Naive thymus-derived CD4-positive, alpha-beta T cell (primary cell): ENCODE measurements around the gene RAET1G. TPM values are rescaled to one million over a fixed set of nuclear protein-coding genes. Genes with fewer than 3 reads are reported as not detected.
"Not testable (repeated sequence)": the region's sequence is repeated elsewhere in the genome, so short reads cannot be mapped to it uniquely, and the experiment has no call there.

ENCODE experiments used
- ATAC-seq: fragments of 150-1000 bp; cut with Tn5 transposase; 2 replicates; pipeline ENCODE4 v1.10.0; 2021; ENCODE audit warnings: mild to moderate bottlenecking, moderate library complexity
- CTCF ChIA-PET: fragments of 350-600 bp; sonication (Branson Sonifier 250); formaldehyde crosslinking; loops from one replicate; lab custom pipeline; 2021; ENCODE audit warnings: antibody characterized with exemption; lab: Charles Lee
- POLR2A ChIA-PET: fragments of 350-600 bp; sonication (Branson Sonifier 250); formaldehyde crosslinking; loops from one replicate; lab custom pipeline; 2021; ENCODE audit warnings: antibody characterized with exemption, inconsistent platforms; lab: Charles Lee
- DNase-seq, 9 donors: peaks; one replicate each; pipeline versions ENCODE4 v3.0.0 to v3.0.0-alpha.2; 2020 to 2022; ENCODE audit warnings: mixed read lengths in 1 of 9
- H3K27ac ChIP-seq: one replicate; pipeline ENCODE4 v1.7.0; 2013; ENCODE audit warnings: mild to moderate bottlenecking, low read depth, low read length, moderate library complexity
- H3K27me3 ChIP-seq, 2 donors: one replicate each; pipeline ENCODE4 v1.7.0; 2013; ENCODE audit warnings: low read length in 2 of 2, mild to moderate bottlenecking in 2 of 2, moderate library complexity in 2 of 2; ENCODE audit not compliant: control insufficient read depth in 2 of 2, insufficient read depth in 2 of 2
- H3K36me3 ChIP-seq, 3 experiments: 1 replicate in 2 of 3; 2 replicates in 1 of 3; pipeline ENCODE4 v1.7.0; 2013; ENCODE audit warnings: low read length in 3 of 3, mild to moderate bottlenecking in 3 of 3, moderate library complexity in 1 of 3; ENCODE audit not compliant: insufficient read depth in 3 of 3, control insufficient read depth in 2 of 3
- H3K4me1 ChIP-seq, 2 donors: one replicate each; pipeline ENCODE4 v1.7.0; 2013; ENCODE audit warnings: low read length in 2 of 2, mild to moderate bottlenecking in 2 of 2, moderate library complexity in 1 of 2; ENCODE audit not compliant: control insufficient read depth in 2 of 2, insufficient read depth in 2 of 2
- H3K4me3 ChIP-seq: 2 replicates; pipeline ENCODE4 v1.7.0; 2013; ENCODE audit warnings: mild to moderate bottlenecking, low read length
- H3K9me3 ChIP-seq, 3 experiments: 1 replicate in 2 of 3; 2 replicates in 1 of 3; pipeline ENCODE4 v1.7.0; 2013; ENCODE audit warnings: low read length in 3 of 3; ENCODE audit not compliant: control insufficient read depth in 2 of 3
- H3K27ac Mint-ChIP-seq, 9 donors: one replicate each; pipeline ENCODE4 v1.8.0; 2020 to 2022; ENCODE audit warnings: mixed read lengths in 9 of 9, mild to moderate bottlenecking in 8 of 9, moderate library complexity in 5 of 9, inconsistent platforms in 2 of 9
- H3K27me3 Mint-ChIP-seq, 5 donors: one replicate each; pipeline ENCODE4 v1.8.0; 2021 to 2022; ENCODE audit warnings: mixed read lengths in 5 of 5, mild to moderate bottlenecking in 1 of 5
- H3K36me3 Mint-ChIP-seq, 5 donors: one replicate each; pipeline ENCODE4 v1.8.0; 2020 to 2022; ENCODE audit warnings: mixed read lengths in 5 of 5, mild to moderate bottlenecking in 3 of 5, inconsistent platforms in 1 of 5
- H3K4me1 Mint-ChIP-seq, 7 donors: one replicate each; pipeline ENCODE4 v1.8.0; 2020 to 2022; ENCODE audit warnings: mixed read lengths in 7 of 7, mild to moderate bottlenecking in 3 of 7, inconsistent platforms in 1 of 7
- H3K4me3 Mint-ChIP-seq, 10 donors: one replicate each; pipeline ENCODE4 v1.8.0; 2020 to 2022; ENCODE audit warnings: mild to moderate bottlenecking in 10 of 10, mixed read lengths in 10 of 10, moderate library complexity in 6 of 10, inconsistent platforms in 2 of 10
- H3K9me3 Mint-ChIP-seq, 11 donors: one replicate each; pipeline ENCODE4 v1.8.0; 2020 to 2022; ENCODE audit warnings: mixed read lengths in 11 of 11, mild to moderate bottlenecking in 4 of 11, inconsistent platforms in 1 of 11, moderate library complexity in 1 of 11
- intact Hi-C, 2 donors: fragments of 100-400 bp; cut with micrococcal nuclease; formaldehyde crosslinking; loops; one replicate each; pipeline ENCODE4 v1.15.1; 2023
- polyA plus RNA-seq, 2 donors: library from polyadenylated mRNA; unstranded; fragments of 300-500 nt; fragmentation: Illumina TruSeq; gene quantifications; one replicate each; pipeline ENCODE4 v1.2.3, GENCODE V29; 2021
- total RNA-seq, 6 experiments: library from RNA in 5 of 6; stranded (reverse) in 5 of 6; gene quantifications; 1 replicate in 5 of 6; 2 replicates in 1 of 6; pipeline ENCODE4 v1.2.3 and lab custom pipeline; 2021 to 2026

Gene RAET1G, protein sequence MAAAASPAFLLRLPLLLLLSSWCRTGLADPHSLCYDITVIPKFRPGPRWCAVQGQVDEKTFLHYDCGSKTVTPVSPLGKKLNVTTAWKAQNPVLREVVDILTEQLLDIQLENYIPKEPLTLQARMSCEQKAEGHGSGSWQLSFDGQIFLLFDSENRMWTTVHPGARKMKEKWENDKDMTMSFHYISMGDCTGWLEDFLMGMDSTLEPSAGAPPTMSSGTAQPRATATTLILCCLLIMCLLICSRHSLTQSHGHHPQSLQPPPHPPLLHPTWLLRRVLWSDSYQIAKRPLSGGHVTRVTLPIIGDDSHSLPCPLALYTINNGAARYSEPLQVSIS
- total RNA-seq (not detected), polyA plus RNA-seq (not detected), total RNA-seq (lab: John Stamatoyannopoulos, UW) (0.40 reads per million)

DNA sequence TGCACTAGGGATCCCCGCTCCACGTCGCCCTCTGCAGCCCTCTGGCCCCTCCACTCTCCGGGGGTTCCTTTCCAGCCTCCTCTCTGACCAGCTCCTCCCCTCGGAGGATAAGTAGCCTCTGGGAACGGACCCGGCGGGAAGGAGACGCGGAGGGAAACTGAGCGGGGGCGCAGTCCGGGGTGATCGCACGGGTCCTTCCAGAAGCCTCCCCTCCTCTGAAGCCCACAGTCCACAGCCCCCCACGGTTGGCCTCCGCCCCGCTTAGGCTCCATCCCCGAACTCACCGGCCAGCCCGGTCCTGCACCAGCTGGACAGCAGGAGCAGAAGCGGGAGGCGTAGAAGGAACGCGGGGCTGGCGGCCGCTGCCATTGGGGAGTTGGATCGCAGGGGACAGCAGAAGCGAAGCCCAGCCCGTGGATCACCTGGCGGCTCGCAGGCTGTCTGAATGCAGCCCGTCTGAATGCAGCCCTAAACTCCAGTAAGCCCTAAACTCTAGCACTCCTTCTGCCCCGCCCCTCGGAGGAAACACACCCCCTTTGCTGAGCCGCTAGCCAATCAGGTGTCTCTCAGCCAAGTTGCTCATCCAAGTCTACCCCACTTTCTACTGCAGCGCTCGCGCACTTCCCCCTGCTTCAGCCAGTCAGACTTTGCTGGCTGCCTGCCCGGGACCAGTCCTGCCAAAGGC is at the start of gene RAET1G:
Gene RAET1G, minus strand, starts transcription at position 480 of the 685 bp plus-strand sequence. Its CDS starts 111 bp downstream, at position 369.
- Histone ChIP-seq H3K4me1 (peaks cover 6 to 7% of the 10 kb centered on the region in 2 donors), H3K27ac (no peak within 1 kb of the TSS), H3K36me3 (no peaks in the 10 kb centered on the region), H3K4me3 (peak within 1 kb of the TSS; percentile 65), H3K9me3 (no peaks in the 10 kb centered on the region), H3K27me3 (peaks cover 16% of the 10 kb centered on the region in 2 donors)
- peaks cover 0 to 2% (median 0%) of the 10 kb centered on the region in 11 donors for H3K9me3 Mint-ChIP-seq
- ChIA-PET CTCF (interaction anchor here (1.5 kb wide), 1 partner anchor 86 kb away, joined by 3 read pairs; no protein-coding TSS in a partner anchor), POLR2A (no interaction called here)
- ATAC-seq (peak; percentile 92), DNase-seq (peak; percentile 48 to 90 (median 78))
- peak within 1 kb of the TSS; percentile 82 to 89 (median 86) for H3K4me3 Mint-ChIP-seq
- peaks cover 18 to 30% (median 26%) of the 10 kb centered on the region in 7 donors for H3K4me1 Mint-ChIP-seq
- H3K36me3 Mint-ChIP-seq = no peaks in the 10 kb centered on the region
- peaks cover 68 to 82% (median 77%) of the 10 kb centered on the region in 5 donors for H3K27me3 Mint-ChIP-seq
- peak within 1 kb of the TSS in 3 of 9 donors; percentile 16 to 68 (median 52) for H3K27ac Mint-ChIP-seq
- intact Hi-C loops = loop anchor here (1.0 to 10.0 kb wide), 4 partner anchors 26 to 898 kb away; partner anchors contain the start of gene PPIL4 (in 1 of the 2)

DNA sequence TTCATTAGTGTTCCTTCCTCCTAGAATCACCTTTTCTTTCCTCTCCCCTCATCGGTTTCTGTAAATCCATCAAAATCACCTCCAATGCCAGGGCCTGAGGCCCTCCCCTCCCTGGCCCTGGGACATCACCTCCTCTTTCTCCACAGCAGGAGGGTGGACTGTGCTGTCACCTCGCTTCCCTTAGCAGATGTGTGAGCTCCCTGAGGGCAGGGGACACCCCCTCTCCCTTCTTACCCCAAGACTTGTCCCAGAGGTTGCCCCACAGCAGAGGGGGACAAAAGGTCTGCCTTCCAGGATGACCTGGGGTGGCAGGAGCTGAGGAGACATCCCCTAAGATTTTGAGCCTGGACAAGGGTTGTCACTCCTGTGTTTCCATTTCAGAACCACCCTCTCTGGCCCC is 46.7 kb upstream of the RAET1G start:
- ChIA-PET CTCF (no interaction called here), POLR2A (no interaction called here)
- ATAC-seq (no peak), DNase-seq (no peak)
- peaks cover 0 to 2% (median 0%) of the 10 kb centered on the region in 11 donors for H3K9me3 Mint-ChIP-seq
- Histone ChIP-seq H3K4me1 (peaks cover 3 to 7% of the 10 kb centered on the region in 2 donors), H3K27ac (no peak overlapping the region), H3K9me3 (no peaks in the 10 kb centered on the region), H3K4me3 (no peak overlapping the region), H3K27me3 (peaks cover 8 to 12% of the 10 kb centered on the region in 2 donors), H3K36me3 (no peaks in the 10 kb centered on the region)
- H3K36me3 Mint-ChIP-seq = peaks cover 0 to 5% (median 0%) of the 10 kb centered on the region in 5 donors
- peaks cover 62 to 84% (median 81%) of the 10 kb centered on the region in 5 donors for H3K27me3 Mint-ChIP-seq
- intact Hi-C loops = no loop called here
- H3K4me1 Mint-ChIP-seq = peaks cover 6 to 16% (median 9%) of the 10 kb centered on the region in 7 donors
- no peak overlapping the region for H3K4me3 Mint-ChIP-seq
- H3K27ac Mint-ChIP-seq = no peak overlapping the region

DNA sequence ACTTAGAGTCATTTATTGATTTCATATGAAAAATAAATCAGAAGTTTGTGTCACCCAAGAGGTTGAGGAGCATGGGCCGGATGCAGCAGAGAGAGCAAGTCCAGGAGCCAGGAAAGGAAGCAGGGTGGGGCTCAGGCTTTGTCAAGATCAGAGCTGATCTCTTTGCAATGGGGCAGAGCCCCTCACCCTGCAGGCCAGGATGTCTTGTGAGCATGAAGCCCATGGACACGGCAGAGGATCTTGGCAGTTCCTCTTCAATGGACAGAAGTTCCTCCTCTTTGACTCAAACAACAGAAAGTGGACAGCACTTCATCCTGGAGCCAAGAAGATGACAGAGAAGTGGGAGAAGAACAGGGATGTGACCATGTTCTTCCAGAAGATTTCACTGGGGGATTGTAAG is 46.0 kb upstream of the RAET1G start:
- Histone ChIP-seq H3K27me3 (peaks cover 12 to 18% of the 10 kb centered on the region in 2 donors), H3K4me1 (peaks cover 4 to 14% of the 10 kb centered on the region in 2 donors)
- H3K9me3 ChIP-seq, H3K36me3 ChIP-seq, H3K4me3 ChIP-seq, H3K36me3 Mint-ChIP-seq, H3K27ac Mint-ChIP-seq, POLR2A ChIA-PET, ATAC-seq, H3K27ac ChIP-seq, CTCF ChIA-PET, intact Hi-C loops, H3K4me3 Mint-ChIP-seq, H3K9me3 Mint-ChIP-seq, DNase-seq: not testable (repeated sequence)
- Mint-ChIP-seq H3K27me3 (peaks cover 62 to 82% (median 81%) of the 10 kb centered on the region in 5 donors), H3K4me1 (peaks cover 12 to 20% (median 14%) of the 10 kb centered on the region in 7 donors)

DNA sequence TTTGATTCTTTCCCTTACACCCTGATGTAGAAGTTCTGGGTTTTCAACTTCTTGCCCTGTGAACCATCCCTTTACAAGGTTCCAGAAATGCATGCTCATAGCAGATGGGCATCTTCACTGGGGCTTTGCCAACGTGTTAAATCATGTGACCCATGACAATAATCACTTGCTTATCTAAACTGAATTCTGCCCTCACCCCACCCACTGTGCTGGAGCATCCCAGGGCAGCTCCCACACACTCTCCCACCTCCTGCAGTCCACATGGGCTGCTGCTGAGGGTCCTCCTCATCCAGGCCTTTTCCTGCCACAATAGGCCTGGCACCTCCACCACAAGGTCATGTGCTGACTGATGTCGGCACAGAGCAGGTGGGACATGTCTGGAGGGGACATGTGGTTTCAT is 45.1 kb upstream of the RAET1G start:
- CTCF ChIA-PET, ATAC-seq, intact Hi-C loops, H3K9me3 ChIP-seq, DNase-seq, H3K27ac ChIP-seq, H3K36me3 ChIP-seq, H3K4me3 ChIP-seq, H3K9me3 Mint-ChIP-seq, H3K4me3 Mint-ChIP-seq, POLR2A ChIA-PET, H3K36me3 Mint-ChIP-seq: not testable (repeated sequence)
- Mint-ChIP-seq H3K4me1 (peaks cover 14 to 27% (median 21%) of the 10 kb centered on the region in 7 donors), H3K27me3 (peaks cover 64 to 89% (median 83%) of the 10 kb centered on the region in 5 donors), H3K27ac (peak overlapping the region in 1 of 9 donors; percentile 4)
- H3K27me3 ChIP-seq = peaks cover 12 to 23% of the 10 kb centered on the region in 2 donors
- H3K4me1 ChIP-seq = peaks cover 8 to 23% of the 10 kb centered on the region in 2 donors

DNA sequence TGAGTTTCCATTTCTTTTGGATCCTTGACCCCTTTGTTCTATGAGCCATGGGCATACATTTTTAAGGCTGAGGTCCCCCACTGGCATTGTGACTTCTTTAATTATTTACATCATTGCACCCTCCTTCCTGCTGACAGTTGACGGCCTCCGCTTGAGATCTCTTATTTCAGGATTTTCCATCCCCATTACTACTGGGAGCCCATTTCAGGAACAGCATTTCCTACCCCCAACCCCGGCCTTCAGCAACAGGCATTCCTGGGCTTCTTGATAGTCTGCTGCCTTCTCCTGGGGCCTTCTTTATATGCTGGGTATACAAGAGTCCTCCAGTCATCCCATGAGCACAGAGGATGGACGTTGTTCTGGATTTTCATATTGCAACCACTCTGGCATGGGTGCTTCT is 44.7 kb upstream of the RAET1G start:
- Histone ChIP-seq H3K4me3 (no peak overlapping the region), H3K4me1 (peaks cover 8 to 24% of the 10 kb centered on the region in 2 donors), H3K27me3 (peaks cover 12 to 27% of the 10 kb centered on the region in 2 donors), H3K36me3 (no peaks in the 10 kb centered on the region), H3K27ac (no peak overlapping the region), H3K9me3 (no peaks in the 10 kb centered on the region)
- Mint-ChIP-seq H3K4me3 (no peak overlapping the region), H3K4me1 (peaks cover 14 to 28% (median 23%) of the 10 kb centered on the region in 7 donors), H3K27me3 (peaks cover 65 to 87% (median 83%) of the 10 kb centered on the region in 5 donors), H3K9me3 (peaks cover 0 to 2% (median 0%) of the 10 kb centered on the region in 11 donors), H3K27ac (no peak overlapping the region), H3K36me3 (peaks cover 0 to 5% (median 0%) of the 10 kb centered on the region in 5 donors)
- no peak for DNase-seq
- POLR2A ChIA-PET = no interaction called here
- CTCF ChIA-PET = no interaction called here
- no peak for ATAC-seq
- intact Hi-C loops = no loop called here

DNA sequence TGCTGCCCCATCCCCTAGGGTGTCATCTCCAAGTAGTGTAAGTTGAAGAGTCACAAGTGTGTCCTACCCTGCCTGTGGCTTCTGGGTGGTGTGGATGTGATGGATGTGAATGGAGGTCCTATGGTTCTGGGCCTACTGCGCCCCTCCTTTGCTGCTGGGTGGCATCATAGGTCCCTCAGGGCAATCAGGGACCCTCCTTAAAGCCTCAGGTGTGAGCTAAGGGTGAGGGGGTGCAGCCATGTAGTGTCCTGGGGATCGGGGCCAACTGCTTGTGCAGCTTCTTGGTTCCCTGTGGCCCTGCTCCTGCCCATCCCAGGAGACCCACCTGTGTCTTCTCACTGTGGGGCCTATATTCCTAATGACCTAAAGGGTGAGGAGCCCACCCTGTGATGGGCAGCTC is 43.4 kb upstream of the RAET1G start:
- H3K9me3 Mint-ChIP-seq, POLR2A ChIA-PET, H3K9me3 ChIP-seq, intact Hi-C loops, H3K27ac Mint-ChIP-seq, H3K27ac ChIP-seq, H3K4me3 ChIP-seq, DNase-seq, H3K36me3 Mint-ChIP-seq, H3K36me3 ChIP-seq, ATAC-seq: not testable (repeated sequence)
- Histone ChIP-seq H3K4me1 (peaks cover 8 to 24% of the 10 kb centered on the region in 2 donors), H3K27me3 (peaks cover 12 to 36% of the 10 kb centered on the region in 2 donors)
- Mint-ChIP-seq H3K4me1 (peaks cover 14 to 28% (median 23%) of the 10 kb centered on the region in 7 donors), H3K4me3 (peak overlapping the region in 6 of 10 donors; percentile 49 to 96 (median 91)), H3K27me3 (peaks cover 73 to 87% (median 85%) of the 10 kb centered on the region in 5 donors)
- CTCF ChIA-PET = interaction anchor here (0.6 kb wide), 1 partner anchor 474 kb away, joined by 3 read pairs; no protein-coding TSS in a partner anchor
